H1 (cell line): ENCODE measurements around the gene KCNK7. TPM values are rescaled to one million over a fixed set of nuclear protein-coding genes. Genes with fewer than 3 reads are reported as not detected.

Source experiments
- CTCF ChIA-PET: fragments of 300-600 bp; sonication (Branson Sonifier 250); formaldehyde crosslinking; loops from one replicate; lab custom pipeline; 2021; ENCODE audit not compliant: partially characterized antibody; lab: Charles Lee
- POLR2A ChIA-PET: fragments of 300-600 bp; sonication (Branson Sonifier 250); formaldehyde crosslinking; loops from one replicate; lab custom pipeline; 2021; ENCODE audit warnings: inconsistent platforms; ENCODE audit not compliant: partially characterized antibody; lab: Charles Lee
- DNase-seq, 2 experiments: peaks; one replicate each; pipeline versions ENCODE4 v3.0.0 to v3.0.0-alpha.2; 2010 to 2022; ENCODE audit warnings: low spot score in 2 of 2, low read depth in 1 of 2, mixed read lengths in 1 of 2
- FAIRE-seq: peaks from 2 replicates; lab custom pipeline; 2011; peaks lifted over from hg19 to GRCh38; lab: Jason Lieb, UNC
- H2AFZ ChIP-seq: 2 replicates; pipeline ENCODE4 v1.8.1; 2012; ENCODE audit warnings: low read length, inconsistent platforms
- H2AK5ac ChIP-seq: 2 replicates; pipeline ENCODE4 v1.6.1; 2013; ENCODE audit warnings: low read depth, low read length
- H2BK120ac ChIP-seq: replicated peaks from 2 replicates; pipeline ENCODE3; 2013; ENCODE audit warnings: low read depth, low read length, inconsistent platforms
- H2BK12ac ChIP-seq: 2 replicates; pipeline ENCODE4 v1.6.1; 2013; ENCODE audit warnings: low read depth, low read length
- H2BK15ac ChIP-seq: 2 replicates; pipeline ENCODE4 v1.6.1; 2013; ENCODE audit warnings: low read length
- H2BK20ac ChIP-seq: 2 replicates; pipeline ENCODE4 v1.6.1; 2013; ENCODE audit warnings: low read length
- H2BK5ac ChIP-seq: 2 replicates; pipeline ENCODE4 v1.6.1; 2013; ENCODE audit warnings: low read depth, low read length
- H3K14ac ChIP-seq: 2 replicates; pipeline ENCODE4 v1.6.1; 2013; ENCODE audit warnings: inconsistent platforms; ENCODE audit not compliant: insufficient read length
- H3K18ac ChIP-seq: 2 replicates; pipeline ENCODE4 v1.6.1; 2013; ENCODE audit warnings: low read length; ENCODE audit errors: extremely low read depth
- H3K23ac ChIP-seq: 2 replicates; pipeline ENCODE4 v1.6.1; 2013; ENCODE audit warnings: inconsistent platforms; ENCODE audit not compliant: insufficient read length
- H3K23me2 ChIP-seq: 2 replicates; pipeline ENCODE4 v1.6.1; 2013; ENCODE audit warnings: low read depth, low read length
- H3K27ac ChIP-seq: 2 replicates; pipeline ENCODE4 v1.6.1; 2011; ENCODE audit warnings: low read depth, low read length, inconsistent platforms
- H3K27me3 ChIP-seq, 4 experiments: replicated peaks in 1 of 4; 1 replicate in 1 of 4; 2 replicates in 3 of 4; pipeline versions ENCODE4 v1.6.1 to v1.8.1; 2011 to 2013; ENCODE audit warnings: low read length in 3 of 4, mild to moderate bottlenecking in 3 of 4, inconsistent platforms in 2 of 4, mixed read lengths in 2 of 4, moderate library complexity in 1 of 4; ENCODE audit not compliant: control insufficient read depth in 3 of 4, insufficient read depth in 3 of 4; ENCODE audit errors: extremely low read depth in 1 of 4
- H3K36me3 ChIP-seq, 4 experiments: 2 replicates each; pipeline versions ENCODE4 v1.6.1 to v1.8.1; 2011 to 2013; ENCODE audit warnings: mild to moderate bottlenecking in 4 of 4, low read length in 3 of 4, moderate library complexity in 2 of 4, control low read depth in 1 of 4, inconsistent platforms in 1 of 4; ENCODE audit not compliant: insufficient read depth in 4 of 4, control insufficient read depth in 2 of 4
- H3K4ac ChIP-seq: replicated peaks from 2 replicates; pipeline ENCODE3; 2013; ENCODE audit warnings: low read length, low read depth, mixed read lengths, inconsistent platforms; ENCODE audit not compliant: insufficient read length
- H3K4me1 ChIP-seq, 4 experiments: replicated peaks in 1 of 4; 1 replicate in 1 of 4; 2 replicates in 3 of 4; pipeline versions ENCODE4 v1.6.1 to v1.8.1; 2011 to 2013; ENCODE audit warnings: low read length in 3 of 4, inconsistent platforms in 2 of 4, mixed read lengths in 1 of 4; ENCODE audit not compliant: insufficient read depth in 4 of 4, control insufficient read depth in 3 of 4
- H3K4me2 ChIP-seq, 2 experiments: 2 replicates each; pipeline versions ENCODE4 v1.6.1 to v1.8.1; 2011 to 2013; ENCODE audit warnings: low read depth in 2 of 2, low read length in 2 of 2, control low read depth in 1 of 2, inconsistent platforms in 1 of 2, mild to moderate bottlenecking in 1 of 2; ENCODE audit not compliant: insufficient read depth in 1 of 2
- H3K4me3 ChIP-seq, 4 experiments: fragments of 200-600, 300-600 bp in 1 of 4; sonication (generic), shearing (Covaris generic), sonication (Bioruptor Twin) in 1 of 4; 2 replicates each; pipeline versions ENCODE4 v1.5.1 to v1.8.1; 2011 to 2016; ENCODE audit warnings: low read length in 4 of 4, low read depth in 3 of 4, control low read depth in 2 of 4, inconsistent platforms in 2 of 4, mild to moderate bottlenecking in 2 of 4, mixed read lengths in 1 of 4, moderate library complexity in 1 of 4; ENCODE audit not compliant: insufficient read depth in 2 of 4; ENCODE audit errors: extremely low read depth in 1 of 4
- H3K56ac ChIP-seq: replicated peaks from 2 replicates; pipeline ENCODE3; 2013; ENCODE audit warnings: low read depth, mild to moderate bottlenecking, mixed read lengths, low read length, inconsistent platforms; ENCODE audit not compliant: insufficient read length
- H3K79me1 ChIP-seq: 2 replicates; pipeline ENCODE4 v1.6.1; 2013; ENCODE audit warnings: low read depth, low read length, control low read depth
- H3K79me2 ChIP-seq, 2 experiments: 2 replicates each; pipeline versions ENCODE4 v1.6.1 to v1.8.1; 2012 to 2013; ENCODE audit warnings: low read length in 2 of 2, mild to moderate bottlenecking in 2 of 2, inconsistent platforms in 1 of 2; ENCODE audit not compliant: insufficient read depth in 2 of 2, control insufficient read depth in 1 of 2
- H3K9ac ChIP-seq, 4 experiments: replicated peaks in 1 of 4; 1 replicate in 1 of 4; 2 replicates in 3 of 4; pipeline versions ENCODE4 v1.6.1 to v1.8.1; 2011 to 2013; ENCODE audit warnings: low read depth in 3 of 4, low read length in 3 of 4, control low read depth in 2 of 4, mild to moderate bottlenecking in 2 of 4, moderate library complexity in 2 of 4, inconsistent platforms in 1 of 4; ENCODE audit errors: extremely low read depth in 1 of 4
- H3K9me3 ChIP-seq, 2 experiments: 2 replicates each; pipeline versions ENCODE4 v1.6.1 to v1.8.1; 2012 to 2013; ENCODE audit warnings: mild to moderate bottlenecking in 2 of 2, moderate library complexity in 2 of 2, control low read depth in 1 of 2, inconsistent platforms in 1 of 2, low read depth in 1 of 2, low read length in 1 of 2, mixed read lengths in 1 of 2; ENCODE audit not compliant: insufficient read depth in 2 of 2
- H4K20me1 ChIP-seq, 2 experiments: replicated peaks in 1 of 2; 2 replicates each; pipeline versions ENCODE3 to v1.8.1; 2011 to 2013; ENCODE audit warnings: inconsistent platforms in 2 of 2, low read length in 2 of 2, mild to moderate bottlenecking in 1 of 2; ENCODE audit not compliant: insufficient read depth in 2 of 2, control insufficient read depth in 1 of 2
- H4K5ac ChIP-seq: 2 replicates; pipeline ENCODE4 v1.6.1; 2013; ENCODE audit warnings: low read length, low read depth, mixed read lengths, inconsistent platforms; ENCODE audit not compliant: insufficient read length
- H4K8ac ChIP-seq: 2 replicates; pipeline ENCODE4 v1.8.0; 2013; ENCODE audit warnings: mild to moderate bottlenecking, moderate library complexity, low read length, inconsistent platforms; ENCODE audit not compliant: insufficient read depth; ENCODE audit errors: extremely low read depth
- H4K91ac ChIP-seq: replicated peaks from 2 replicates; pipeline ENCODE3; 2013; ENCODE audit warnings: low read length, mixed read lengths, inconsistent platforms; ENCODE audit not compliant: insufficient read length
- HDAC6 ChIP-seq: IDR thresholded peaks from one replicate; pipeline ENCODE4 v1.7.1; 2012; ENCODE audit warnings: low read depth, mild to moderate bottlenecking, inconsistent platforms, low read length, moderate library complexity
- PHF8 ChIP-seq: fragments of 200-600 bp; sonication (generic); conservative IDR thresholded peaks from 2 replicates; pipeline ENCODE4 v1.7.1; 2012; ENCODE audit warnings: low read depth, mild to moderate bottlenecking, inconsistent platforms, low read length, moderate library complexity
- SIX5 ChIP-seq: IDR thresholded peaks from 2 replicates; pipeline ENCODE4 v1.6.1; 2011; ENCODE audit warnings: mild to moderate bottlenecking, low read depth, low read length
- WGBS, 2 experiments: shearing (Covaris generic) in 1 of 2; methylation state at CpG; one replicate each; pipeline versions ENCODE4 v1.1.6 to v1.1.7; 2013 to 2015; ENCODE audit warnings: low lambda C conversion rate in 2 of 2, mixed read lengths in 2 of 2, inconsistent platforms in 1 of 2, low coverage in 1 of 2, missing lambda C conversion rate in 1 of 2; ENCODE audit not compliant: insufficient replicate concordance in 2 of 2, insufficient coverage in 1 of 2, insufficient read length in 1 of 2; ENCODE audit errors: extremely low coverage in 1 of 2, missing lambda C conversion rate in 1 of 2; 5-methylcytosine and 5-hydroxymethylcytosine counted together
- polyA plus RNA-seq, 7 experiments: library from polyadenylated mRNA; depleted of rRNA in 3 of 7; stranded (reverse) in 5 of 7; unstranded in 2 of 7; fragments of >200 nt in 5 of 7; fragments of 200-250 nt in 2 of 7; gene quantifications; 1 replicate in 5 of 7; 2 replicates in 1 of 7; 4 replicates in 1 of 7; pipeline versions ENCODE4 v1.2.1 to v1.2.3, GENCODE V29; 2011 to 2013; ENCODE audit warnings: missing spikeins in 2 of 7, mixed read lengths in 2 of 7
- total RNA-seq: library from RNA; stranded (reverse); fragmentation: NEBNext Ultra II Directional; extraction: Animal tissue kit (Norgen Biotek cat#: 25700); gene quantifications from 2 replicates; pipeline ENCODE4 v1.2.1, GENCODE V29; 2021

The KCNK7 gene
- total and polyA plus RNA-seq, 2 of the 8 experiments (the other 6 are each of a cell fraction or from before 2014, with no cell fraction given): 0.74 to 1.0 TPM

DNA sequence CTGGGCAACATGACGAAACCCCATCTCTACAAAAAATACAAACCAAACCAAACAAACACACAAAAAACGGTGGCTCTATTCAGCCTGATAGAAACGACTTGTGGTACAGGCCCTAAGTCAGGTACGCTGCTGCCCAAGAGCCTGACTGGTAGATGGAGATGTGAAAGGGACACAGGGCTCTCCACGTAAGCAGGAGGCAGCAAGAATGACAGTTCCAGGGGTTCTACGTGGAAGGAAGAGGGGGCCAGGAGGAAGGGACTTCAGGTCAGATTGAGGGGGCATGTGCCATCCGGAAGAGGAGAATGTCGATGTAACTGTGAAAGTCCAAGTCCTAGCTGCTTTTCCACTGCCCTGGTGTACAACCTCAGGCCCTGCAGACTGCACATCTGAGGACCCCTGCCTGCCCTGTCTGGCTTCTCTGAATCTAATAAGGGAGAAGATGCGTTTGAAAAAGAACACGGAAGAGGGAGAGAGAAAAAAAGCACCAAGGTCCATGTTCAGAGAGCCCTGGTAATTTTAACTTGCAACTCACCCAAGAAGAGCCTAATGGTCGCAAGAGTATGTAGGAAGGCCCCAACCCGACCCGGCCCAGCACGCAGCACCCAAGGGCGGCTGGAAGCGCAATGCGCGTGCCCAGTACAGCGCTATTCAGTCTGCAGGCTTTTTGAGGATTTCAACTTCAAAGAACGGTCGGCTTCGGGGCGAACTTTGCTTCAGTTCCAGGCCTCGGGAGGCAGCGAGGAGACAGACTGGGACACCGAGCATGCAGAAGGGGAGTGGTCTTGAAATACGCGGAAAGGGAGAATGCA, 26.2 kb downstream of the KCNK7 start:
- TF ChIP-seq PHF8 (0 out of 2 replicates have a peak, but pooled peaks have one; percentile 38), HDAC6 (no peak), SIX5 (no peak)
- Histone ChIP-seq H3K4me2 (peak overlapping the region; percentile 72 to 90), H3K23ac (no peak overlapping the region), H4K8ac (no peak overlapping the region), H3K36me3 (no peaks in the 10 kb centered on the region), H2BK5ac (peak overlapping the region; percentile 21; the same call in 1 of the 2 replicates), H3K79me1 (peaks cover 2% of the 10 kb centered on the region; the same call in 1 of the 2 replicates), H3K79me2 (peaks cover 0 to 11% of the 10 kb centered on the region in 2 experiments; a peak in 1 of 4 replicates), H3K4ac (peak overlapping the region; percentile 8), H3K4me3 (peak overlapping the region; percentile 67 to 97 (median 92)), H2BK15ac (0 out of 2 replicates have a peak overlapping the region, but pooled peaks have one; percentile 61), H3K14ac (no peak overlapping the region), H3K9ac (peak overlapping the region in 3 of 4 experiments; percentile 8 to 73 (median 38); a peak in 5 of 7 replicates), H2AFZ (no peak overlapping the region), H4K20me1 (peaks cover 15 to 16% of the 10 kb centered on the region in 2 experiments), H2AK5ac (no peak overlapping the region), H3K18ac (0 out of 2 replicates have a peak overlapping the region, but pooled peaks have one; percentile 48), H3K4me1 (peaks cover 5 to 23% (median 14%) of the 10 kb centered on the region in 4 experiments), H3K27me3 (peaks cover 0 to 3% (median 0%) of the 10 kb centered on the region in 4 experiments; a peak in 3 of 7 replicates), H2BK20ac (no peak overlapping the region), H4K91ac (no peak overlapping the region), H2BK120ac (no peak overlapping the region), H3K9me3 (no peaks in the 10 kb centered on the region), H3K27ac (peak overlapping the region; percentile 13; the same call in 1 of the 2 replicates), H3K56ac (peak overlapping the region; percentile 34), H3K23me2 (peaks cover 6% of the 10 kb centered on the region; the same call in 1 of the 2 replicates), H4K5ac (peak overlapping the region; percentile 47), H2BK12ac (no peak overlapping the region)
- ChIA-PET POLR2A (interaction anchor here (0.9 to 2.0 kb wide), 4 partner anchors 10 to 72 kb away, joined by 3 to 14 read pairs (median 4); partner anchors contain the start of gene LTBP3), CTCF (interaction anchor here (0.8 to 16.3 kb wide), 9 partner anchors 9 to 294 kb away, joined by 3 to 284 read pairs (median 31); partner anchors contain the start of gene LTBP3)
- 22% methylated on average over 28 of the region's 28 CpGs; no CpG with 5 or more reads in 1 of the 2 experiments for WGBS, 2 experiments
- FAIRE-seq (no peak), DNase-seq (no peak)
